ENCODE data around the gene LRMDA.

LRMDA gene

DNA sequence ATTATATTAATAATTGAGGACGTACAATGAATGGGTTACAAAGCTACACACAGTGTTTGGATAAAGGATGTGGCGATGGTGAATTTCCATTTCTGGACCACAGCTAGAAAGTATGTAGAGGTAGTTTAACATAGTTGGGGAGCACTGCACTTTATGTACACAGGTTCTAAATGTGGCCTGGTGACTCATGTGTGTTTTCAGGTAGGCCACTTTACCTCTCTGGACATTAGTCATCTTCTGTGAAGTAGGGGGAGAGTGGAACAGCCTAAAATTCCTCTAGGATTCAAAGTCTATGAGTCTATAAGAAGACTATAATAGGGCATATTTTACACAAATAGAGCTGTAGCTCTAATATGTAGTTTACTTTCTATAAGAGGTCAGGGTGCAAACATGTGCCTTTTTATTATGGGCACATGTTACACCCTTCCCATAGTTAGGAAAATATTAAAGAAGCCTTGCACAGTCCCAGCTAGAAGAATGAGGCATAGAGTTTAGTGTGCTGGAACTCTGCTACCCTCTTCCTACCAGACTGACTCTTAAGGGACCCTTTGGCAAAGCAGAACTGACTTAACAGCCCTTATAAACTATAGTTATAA lies 594.9 kb downstream of the LRMDA start:
- intact Hi-C loops (cut with micrococcal nuclease) = no loop called here
- Mint-ChIP-seq H3K36me3 (ENCODE audit: low read depth) (no peaks in the 10 kb centered on the region), H3K4me1 (ENCODE audit: low read depth) (no peaks in the 10 kb centered on the region), H3K27me3 (no peaks in the 10 kb centered on the region), H3K9me3 (no peaks in the 10 kb centered on the region), H3K4me3 (no peak overlapping the region), H3K27ac (no peak overlapping the region)

DNA sequence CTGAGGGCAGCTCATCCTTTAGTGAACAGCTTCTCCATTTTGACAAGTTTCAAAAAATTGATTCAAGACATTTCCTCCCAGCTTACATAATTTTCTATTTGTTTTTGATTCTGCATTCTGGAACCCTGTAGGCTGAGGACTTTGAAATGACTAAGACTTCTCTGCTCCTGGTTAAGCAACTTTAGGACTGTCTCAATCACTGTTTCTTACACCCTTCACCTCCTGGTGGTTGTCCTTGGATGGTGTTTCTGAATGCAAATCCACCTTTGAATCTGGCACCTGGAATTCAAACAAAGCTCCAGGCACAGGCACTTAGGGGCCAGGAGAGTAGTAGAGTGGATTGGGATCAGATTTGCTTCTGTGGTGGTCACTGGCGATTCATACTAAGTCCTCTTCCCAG lies 595.5 kb downstream of the LRMDA start:
- H3K9me3 Mint-ChIP-seq = no peaks in the 10 kb centered on the region

DNA sequence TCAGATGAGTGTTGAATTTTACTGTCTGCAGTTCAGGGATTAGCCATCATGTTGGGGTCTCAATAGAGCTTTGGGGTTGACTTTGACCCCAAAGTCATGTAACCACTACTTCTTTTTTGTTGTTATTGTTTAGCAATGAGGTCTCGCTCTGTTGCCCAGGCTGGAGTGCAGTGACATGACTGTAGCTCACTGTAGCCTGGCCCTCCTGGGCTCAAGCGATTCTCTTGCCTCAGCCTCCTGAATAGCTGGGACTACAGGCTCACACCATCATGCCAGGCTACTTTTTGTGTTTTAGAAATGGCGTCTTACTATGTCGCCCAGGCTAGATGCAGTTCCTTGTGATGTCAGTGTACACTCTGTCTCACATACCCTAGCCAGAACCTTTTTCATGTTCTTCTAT lies 598.4 kb downstream of the LRMDA start:
- H3K4me3 Mint-ChIP-seq = no peak overlapping the region
- H3K36me3 Mint-ChIP-seq (ENCODE audit: low read depth) = peaks cover 3% of the 10 kb centered on the region
- H3K9me3 Mint-ChIP-seq = no peaks in the 10 kb centered on the region
- intact Hi-C loops (cut with micrococcal nuclease) = no loop called here
- peaks cover 11% of the 10 kb centered on the region for H3K4me1 Mint-ChIP-seq (ENCODE audit: low read depth)
- no peaks in the 10 kb centered on the region for H3K27me3 Mint-ChIP-seq
- no peak overlapping the region for H3K27ac Mint-ChIP-seq

More for the DNA sequence above, 595.5 kb downstream of the LRMDA start:
- no peaks in the 10 kb centered on the region for H3K36me3 Mint-ChIP-seq (ENCODE audit: low read depth)
- no peaks in the 10 kb centered on the region for H3K4me1 Mint-ChIP-seq (ENCODE audit: low read depth)
- no peaks in the 10 kb centered on the region for H3K27me3 Mint-ChIP-seq
- H3K27ac Mint-ChIP-seq = no peak overlapping the region
- intact Hi-C loops (cut with micrococcal nuclease) = no loop called here
- no peak overlapping the region for H3K4me3 Mint-ChIP-seq

DNA sequence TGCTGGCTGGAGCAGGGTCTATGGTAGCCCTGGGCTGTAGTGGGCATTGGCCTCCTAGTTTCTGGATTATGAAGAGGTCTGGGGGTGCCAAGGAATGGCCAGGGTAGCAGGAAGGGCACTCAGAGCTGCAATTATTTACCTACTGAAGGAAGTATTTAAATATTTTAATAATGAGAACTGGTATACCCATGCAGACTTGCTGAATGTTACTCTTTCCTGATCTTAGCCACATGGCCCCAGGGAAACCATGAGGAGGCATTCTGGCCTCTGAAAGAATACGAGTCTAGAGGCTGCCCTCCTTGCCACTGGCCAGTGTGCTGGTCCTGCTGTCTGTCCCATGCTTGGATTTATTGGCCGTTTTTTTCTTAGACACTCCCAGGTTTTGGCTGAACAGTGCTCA lies 599.7 kb downstream of the LRMDA start:
- no peaks in the 10 kb centered on the region for H3K9me3 Mint-ChIP-seq
- no peak overlapping the region for H3K27ac Mint-ChIP-seq
- no peaks in the 10 kb centered on the region for H3K27me3 Mint-ChIP-seq
- intact Hi-C loops (cut with micrococcal nuclease) = no loop called here
- H3K36me3 Mint-ChIP-seq (ENCODE audit: low read depth) = peaks cover 5% of the 10 kb centered on the region
- no peak overlapping the region for H3K4me3 Mint-ChIP-seq
- peaks cover 11% of the 10 kb centered on the region for H3K4me1 Mint-ChIP-seq (ENCODE audit: low read depth)

DNA sequence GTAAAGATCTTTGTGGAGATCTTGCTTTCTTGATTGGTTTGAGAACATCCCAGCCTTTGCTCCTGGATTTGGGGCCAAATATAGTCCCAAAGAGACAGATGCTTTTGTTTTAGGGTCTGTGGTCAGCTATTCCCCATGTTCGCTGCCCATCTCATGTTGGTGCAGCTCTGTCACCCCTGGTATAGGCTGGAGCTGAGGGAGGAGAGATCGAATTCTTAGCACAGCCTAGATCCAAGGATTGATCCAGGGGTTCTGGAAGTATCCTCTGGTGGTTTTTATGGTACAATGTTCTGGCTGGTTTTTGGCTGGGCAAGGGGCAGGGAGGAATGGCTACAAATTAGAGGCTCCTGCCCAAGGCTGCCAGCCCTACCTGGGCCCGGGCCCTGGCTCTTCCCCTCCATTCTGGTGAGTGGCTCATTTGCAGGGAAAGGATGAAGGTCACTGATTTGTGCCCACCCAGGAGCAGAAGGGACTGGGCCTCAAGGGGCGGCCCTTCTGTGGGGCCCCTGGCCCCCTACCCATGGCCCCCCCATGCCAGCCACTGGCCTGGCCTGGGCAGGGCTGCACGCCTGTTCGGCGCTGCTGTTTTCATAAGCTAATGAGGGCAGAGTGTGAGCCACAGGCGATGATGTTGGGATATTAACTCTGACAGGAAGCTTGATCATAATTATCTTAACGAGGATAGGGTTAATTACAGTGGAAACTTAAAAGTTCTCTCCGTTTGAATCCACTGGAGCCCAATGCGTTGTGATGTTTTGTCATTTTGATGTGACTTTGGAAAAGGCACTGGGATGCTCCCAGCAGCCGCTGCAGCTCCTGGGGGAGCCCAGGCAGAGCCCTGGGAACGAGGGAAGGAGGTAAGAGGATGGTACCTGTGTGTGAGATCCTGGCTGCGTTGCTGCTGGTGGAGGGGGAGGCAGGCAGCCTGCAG lies 600.6 kb downstream of the LRMDA start:
- Mint-ChIP-seq H3K4me1 (ENCODE audit: low read depth) (peaks cover 17% of the 10 kb centered on the region), H3K36me3 (ENCODE audit: low read depth) (peaks cover 5% of the 10 kb centered on the region), H3K27me3 (no peaks in the 10 kb centered on the region), H3K4me3 (no peak overlapping the region), H3K9me3 (no peaks in the 10 kb centered on the region), H3K27ac (no peak overlapping the region)
- intact Hi-C loops (cut with micrococcal nuclease) = no loop called here

DNA sequence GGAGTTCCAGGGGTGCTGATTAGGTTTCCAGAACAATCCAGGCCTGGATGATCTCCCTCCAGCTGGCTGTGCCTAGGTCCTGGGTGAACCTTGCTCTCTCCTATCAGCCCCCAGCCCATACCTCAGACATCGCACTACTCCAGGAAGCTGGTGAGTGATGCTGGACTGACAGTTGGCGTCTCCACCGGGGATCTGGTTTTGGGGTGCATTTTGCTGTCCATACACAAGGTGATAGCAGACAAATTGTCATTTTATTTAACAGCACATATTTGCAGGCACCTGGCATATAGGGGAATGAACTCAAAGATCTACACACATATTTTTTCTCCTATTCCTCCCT lies 601.2 kb downstream of the LRMDA start:
- peaks cover 5% of the 10 kb centered on the region for H3K36me3 Mint-ChIP-seq (ENCODE audit: low read depth)
- H3K27ac Mint-ChIP-seq = no peak overlapping the region
- intact Hi-C loops (cut with micrococcal nuclease) = no loop called here
- H3K4me1 Mint-ChIP-seq (ENCODE audit: low read depth) = peaks cover 17% of the 10 kb centered on the region
- H3K4me3 Mint-ChIP-seq = no peak overlapping the region
- no peaks in the 10 kb centered on the region for H3K9me3 Mint-ChIP-seq
- H3K27me3 Mint-ChIP-seq = no peaks in the 10 kb centered on the region

DNA sequence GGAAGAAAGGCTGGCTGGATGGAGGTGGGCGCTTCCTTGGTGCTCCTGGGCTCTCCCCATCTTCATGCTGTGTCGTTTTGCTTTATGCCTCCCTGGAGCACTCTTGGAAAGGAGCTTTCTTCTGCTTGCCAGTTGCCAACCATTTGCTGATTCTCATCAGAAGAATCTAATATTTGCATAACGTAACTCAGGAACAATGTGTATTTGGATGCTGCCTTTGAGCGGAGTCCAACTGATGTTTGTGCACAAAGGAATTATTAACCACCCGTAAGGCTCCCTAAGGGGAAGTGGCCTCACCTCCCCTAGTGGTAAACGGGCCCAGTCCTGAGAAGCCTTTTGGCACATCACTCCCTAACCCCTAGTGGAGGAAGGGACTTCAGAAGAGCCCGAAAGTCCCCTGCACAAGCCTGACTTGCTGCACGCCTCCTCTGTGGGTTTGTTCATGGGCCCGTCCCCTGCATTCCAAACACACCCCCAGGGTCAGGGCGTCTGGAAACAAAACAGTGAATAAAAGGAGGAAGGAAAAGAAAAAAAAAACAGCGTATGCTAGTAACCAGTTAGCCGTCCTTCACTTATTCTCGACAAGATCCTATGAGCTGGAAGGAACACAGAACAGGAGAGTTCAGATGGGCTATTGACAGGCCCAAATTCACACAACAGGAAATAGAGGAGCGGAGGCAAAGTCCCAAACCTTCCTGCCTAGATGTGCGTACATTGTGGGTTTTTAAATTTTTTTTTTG lies 602.2 kb downstream of the LRMDA start:
- no peak overlapping the region for H3K27ac Mint-ChIP-seq
- H3K4me3 Mint-ChIP-seq = no peak overlapping the region
- H3K4me1 Mint-ChIP-seq (ENCODE audit: low read depth) = peaks cover 17% of the 10 kb centered on the region
- H3K36me3 Mint-ChIP-seq (ENCODE audit: low read depth) = peaks cover 9% of the 10 kb centered on the region
- intact Hi-C loops (cut with micrococcal nuclease) = no loop called here
- H3K27me3 Mint-ChIP-seq = no peaks in the 10 kb centered on the region
- H3K9me3 Mint-ChIP-seq = peaks cover 5% of the 10 kb centered on the region

DNA sequence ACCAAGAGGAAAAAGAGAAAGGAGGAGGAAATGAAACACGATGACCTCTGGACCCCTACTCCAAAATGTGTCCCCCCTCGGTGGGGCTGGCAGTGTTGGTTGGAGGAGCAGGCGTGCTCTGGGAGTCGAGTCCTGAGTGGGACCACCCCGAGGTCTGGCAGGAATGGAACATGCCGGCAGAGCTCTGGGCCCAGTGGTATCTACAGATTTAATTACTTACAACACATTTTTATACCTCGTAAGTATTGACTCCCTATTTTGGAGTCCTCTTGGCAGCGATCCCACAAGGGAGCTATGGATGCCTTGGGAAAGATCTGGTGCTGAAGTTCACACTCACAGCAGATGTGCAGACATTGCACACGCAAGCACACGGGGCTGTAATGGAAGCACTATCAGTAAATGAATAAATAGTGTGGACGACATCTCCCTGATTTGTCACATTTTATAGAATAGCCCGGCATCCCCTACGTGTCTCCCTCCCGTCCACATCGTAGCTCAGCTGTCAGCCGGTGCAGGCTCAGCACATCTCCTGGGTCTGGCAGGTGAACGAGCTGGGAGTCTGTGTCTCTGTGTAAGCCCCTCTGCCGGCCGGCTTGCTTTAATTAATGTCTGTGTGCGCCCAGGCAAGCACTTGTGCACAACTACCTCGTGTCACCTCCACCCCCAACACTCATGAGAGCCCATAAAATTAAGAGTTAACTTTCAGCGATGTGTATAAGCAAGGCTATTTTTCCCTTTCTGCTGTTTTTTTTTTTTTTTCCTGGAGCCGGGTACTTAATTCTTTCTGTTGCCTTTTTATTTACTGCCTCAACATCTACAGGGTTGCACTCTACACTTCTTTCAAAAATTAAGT lies 603.2 kb downstream of the LRMDA start:
- peaks cover 10% of the 10 kb centered on the region for H3K9me3 Mint-ChIP-seq
- peaks cover 13% of the 10 kb centered on the region for H3K36me3 Mint-ChIP-seq (ENCODE audit: low read depth)
- H3K27ac Mint-ChIP-seq = no peak overlapping the region
- no peaks in the 10 kb centered on the region for H3K27me3 Mint-ChIP-seq
- H3K4me1 Mint-ChIP-seq (ENCODE audit: low read depth) = peaks cover 17% of the 10 kb centered on the region
- intact Hi-C loops (cut with micrococcal nuclease) = no loop called here
- no peak overlapping the region for H3K4me3 Mint-ChIP-seq

DNA sequence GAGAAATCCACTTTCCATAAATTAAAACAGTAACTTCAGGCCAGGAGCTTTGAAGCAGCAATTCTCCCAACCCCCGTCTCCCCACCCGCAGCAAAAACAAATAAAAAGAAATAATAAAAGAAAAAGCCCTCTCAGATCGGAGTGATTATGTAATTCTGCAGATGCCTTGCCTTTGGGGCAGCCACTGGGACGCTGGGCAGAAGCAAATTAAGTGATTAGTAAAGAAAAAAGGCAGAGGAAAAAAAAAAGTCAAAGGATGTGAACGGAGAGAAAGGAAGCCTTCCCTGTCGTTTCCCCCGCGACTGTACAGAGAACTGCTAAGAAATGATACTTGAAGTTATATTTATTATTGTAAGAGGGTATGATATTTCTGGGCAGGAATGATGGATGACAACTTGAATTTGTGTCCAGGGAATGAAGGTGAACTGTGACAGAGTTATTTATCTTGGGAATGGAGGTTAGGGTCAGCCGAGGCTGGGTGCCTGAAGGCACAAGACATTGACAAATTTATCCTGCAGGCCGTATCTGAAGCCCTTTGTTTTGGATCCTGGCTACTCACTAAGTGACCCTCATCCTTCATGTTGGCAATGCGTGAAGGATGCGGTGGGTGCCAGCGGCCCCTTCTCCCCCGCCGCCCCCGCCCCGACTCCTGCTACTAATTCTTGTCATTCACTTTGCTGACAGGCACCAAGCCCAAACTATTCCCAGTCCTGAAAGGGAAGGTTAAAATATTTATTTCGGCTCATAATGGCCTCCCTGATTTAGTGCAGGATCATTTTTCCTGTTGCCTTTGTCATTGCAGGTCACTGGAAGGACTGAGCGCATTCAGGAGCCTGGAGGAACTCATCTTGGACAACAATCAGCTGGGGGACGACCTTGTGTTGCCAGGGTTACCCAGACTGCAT lies 604.0 kb downstream of the LRMDA start:
- Mint-ChIP-seq H3K4me3 (no peak overlapping the region), H3K4me1 (ENCODE audit: low read depth) (peaks cover 17% of the 10 kb centered on the region), H3K36me3 (ENCODE audit: low read depth) (peaks cover 22% of the 10 kb centered on the region), H3K27ac (no peak overlapping the region), H3K27me3 (no peaks in the 10 kb centered on the region), H3K9me3 (peaks cover 10% of the 10 kb centered on the region)
- intact Hi-C loops (cut with micrococcal nuclease) = loop anchor here (1.0 kb wide), 1 partner anchor 635 kb away; no protein-coding TSS in a partner anchor

DNA sequence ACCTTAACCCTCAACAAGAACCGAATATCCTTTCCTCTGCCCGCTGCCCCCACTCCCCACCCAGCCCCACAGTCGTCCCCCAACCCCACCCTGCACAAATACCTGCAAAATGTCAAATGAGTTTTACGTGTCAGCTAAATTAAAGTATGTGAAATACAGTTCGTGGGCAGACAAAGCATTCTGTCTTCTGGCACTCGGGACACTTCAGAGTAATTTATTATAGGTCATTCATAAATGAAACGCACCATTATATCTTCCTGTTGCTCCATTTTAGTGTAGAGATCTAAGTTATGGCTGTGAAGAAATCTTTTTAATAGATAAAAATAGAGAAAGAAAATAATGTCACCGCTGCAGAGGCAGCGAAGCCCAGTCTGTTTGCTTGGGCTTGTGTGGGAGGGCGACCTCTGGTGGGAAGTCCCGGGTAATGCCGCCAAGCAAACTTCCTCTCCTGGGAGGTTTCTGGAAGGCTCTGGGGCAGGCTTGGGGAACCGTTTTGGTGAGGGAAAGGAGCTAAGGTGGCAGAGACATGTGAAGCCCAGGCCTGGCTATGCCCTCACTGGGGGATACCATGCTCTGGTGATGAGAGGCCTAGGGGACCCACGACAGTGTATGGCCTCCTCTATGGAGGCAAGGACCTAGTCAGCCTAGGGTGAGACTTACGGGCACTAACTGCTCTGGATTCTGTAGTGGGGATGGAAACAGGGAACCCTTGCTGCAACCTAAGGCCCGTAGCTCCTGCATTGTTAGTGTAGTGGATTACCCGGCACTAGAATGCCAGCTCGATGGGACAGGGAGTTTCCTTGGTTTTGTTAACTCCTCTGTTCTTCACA lies 604.9 kb downstream of the LRMDA start:
- H3K9me3 Mint-ChIP-seq = peaks cover 10% of the 10 kb centered on the region
- H3K27ac Mint-ChIP-seq = no peak overlapping the region
- intact Hi-C loops (cut with micrococcal nuclease) = loop anchor here (1.0 kb wide), 1 partner anchor 636 kb away; no protein-coding TSS in a partner anchor
- H3K36me3 Mint-ChIP-seq (ENCODE audit: low read depth) = peaks cover 25% of the 10 kb centered on the region
- H3K27me3 Mint-ChIP-seq = no peaks in the 10 kb centered on the region
- H3K4me1 Mint-ChIP-seq (ENCODE audit: low read depth) = peaks cover 17% of the 10 kb centered on the region
- H3K4me3 Mint-ChIP-seq = no peak overlapping the region

DNA sequence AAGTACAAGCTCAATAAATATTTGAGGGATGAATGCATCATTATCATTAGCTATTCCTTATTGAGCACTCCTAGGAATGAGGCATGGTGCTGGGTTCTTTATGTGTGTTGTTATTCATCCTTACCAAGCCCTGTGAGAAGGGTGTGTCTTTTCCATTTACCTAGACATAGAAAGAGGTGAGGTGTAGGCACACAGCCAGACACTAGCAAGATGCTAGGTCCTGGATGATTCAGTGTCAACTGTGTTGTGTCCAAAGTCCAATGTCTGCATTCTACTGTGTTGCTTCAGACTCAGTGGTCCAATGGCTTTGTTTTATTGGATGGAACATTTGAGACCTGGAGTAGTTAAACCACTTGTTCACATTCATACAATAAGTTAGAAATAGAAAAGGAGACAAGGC lies 605.5 kb downstream of the LRMDA start:
- Mint-ChIP-seq H3K4me3 (no peak overlapping the region), H3K27me3 (no peaks in the 10 kb centered on the region), H3K4me1 (ENCODE audit: low read depth) (peaks cover 17% of the 10 kb centered on the region), H3K36me3 (ENCODE audit: low read depth) (peaks cover 25% of the 10 kb centered on the region), H3K27ac (no peak overlapping the region), H3K9me3 (peaks cover 10% of the 10 kb centered on the region)
- intact Hi-C loops (cut with micrococcal nuclease) = loop anchor here (1.0 kb wide), 1 partner anchor 637 kb away; no protein-coding TSS in a partner anchor

DNA sequence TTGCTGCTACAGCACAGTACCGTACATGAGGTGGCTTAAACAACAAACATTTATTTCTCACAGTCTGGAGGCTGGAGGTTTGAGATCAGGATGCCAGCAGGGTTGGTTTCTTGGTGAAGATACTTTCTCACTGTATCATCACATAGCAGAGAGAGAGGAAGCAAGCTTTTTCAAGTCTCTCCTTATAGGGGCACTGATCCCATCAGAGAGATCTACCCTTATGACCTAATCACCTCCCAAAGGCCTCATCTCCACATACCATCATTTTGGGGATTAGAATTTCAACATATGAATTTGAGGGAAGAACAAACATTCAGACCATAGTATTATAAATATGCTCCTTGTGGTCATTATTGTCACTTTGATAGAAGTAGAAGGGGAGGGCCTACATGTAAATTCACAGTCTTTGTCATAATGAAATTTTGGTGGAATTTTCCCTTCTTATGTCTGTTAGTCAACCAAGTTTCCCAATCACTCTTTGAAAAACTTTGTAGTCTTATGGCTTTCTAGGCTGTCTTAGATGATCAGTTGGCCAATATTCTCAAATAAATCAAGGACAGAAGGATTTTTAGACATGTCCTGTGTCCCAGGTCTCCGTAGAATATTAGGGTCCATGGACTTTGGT lies 606.2 kb downstream of the LRMDA start:
- no peak overlapping the region for H3K4me3 Mint-ChIP-seq
- no peak overlapping the region for H3K27ac Mint-ChIP-seq
- H3K4me1 Mint-ChIP-seq (ENCODE audit: low read depth) = peaks cover 17% of the 10 kb centered on the region
- intact Hi-C loops (cut with micrococcal nuclease) = no loop called here
- peaks cover 10% of the 10 kb centered on the region for H3K9me3 Mint-ChIP-seq
- H3K36me3 Mint-ChIP-seq (ENCODE audit: low read depth) = peaks cover 25% of the 10 kb centered on the region
- H3K27me3 Mint-ChIP-seq = no peaks in the 10 kb centered on the region

Data from dendritic cell treated with granulocyte-macrophage colony-stimulating factor and Interleukin-4, amounts not matched to agents 40 ng/mL and 50 ng/mL, for 4 days (primary cell).